HG03520 (cell line): ENCODE measurements around the gene CEP63.

Experiments used
- ATAC-seq: cut with Tn5 transposase; IDR thresholded peaks from one replicate; pipeline ENCODE4 v1.9.1; 2021; ENCODE audit warnings: mild to moderate bottlenecking, moderate library complexity; ENCODE audit not compliant: unreplicated experiment

Gene CEP63

GRCh38 chr3:134466331-134466730 is 19.5 kb upstream of the CEP63 start:
- no peak for ATAC-seq

- ATAC-seq, result no peak
These were observed 17.3 kb upstream of the CEP63 start for GRCh38 chr3:134468519-134468918.

GRCh38 chr3:134471521-134472193 is 14.2 kb upstream of the CEP63 start:
- ATAC-seq, result no peak

- ATAC-seq, result no peak
These were observed 13.0 kb upstream of the CEP63 start for GRCh38 chr3:134472831-134473230.

- ATAC-seq, result no peak
These were observed 11.8 kb upstream of the CEP63 start for GRCh38 chr3:134473868-134474546.

- no peak for ATAC-seq
These were observed 10.9 kb upstream of the CEP63 start for GRCh38 chr3:134474956-134475355.

GRCh38 chr3:134476306-134476705 is 9.6 kb upstream of the CEP63 start:
- no peak for ATAC-seq

- ATAC-seq, result no peak
These were observed 8.9 kb upstream of the CEP63 start for GRCh38 chr3:134477002-134477401.

- no peak for ATAC-seq
These were observed 7.9 kb upstream of the CEP63 start for GRCh38 chr3:134477938-134478337.

GRCh38 chr3:134480546-134480945 is 5.3 kb upstream of the CEP63 start:
- no peak for ATAC-seq

GRCh38 chr3:134481166-134481565 is 4.7 kb upstream of the CEP63 start:
- no peak for ATAC-seq

- ATAC-seq, result no peak
These were observed 3.2 kb upstream of the CEP63 start for GRCh38 chr3:134482622-134483021.

- no peak for ATAC-seq
These were observed 2.5 kb upstream of the CEP63 start for GRCh38 chr3:134483195-134483900.

GRCh38 chr3:134485075-134485717 is 661 bp upstream of the CEP63 start:
- ATAC-seq, result peak; percentile 7

GRCh38 chr3:134486577-134487041 is 752 bp downstream of the CEP63 start:
- ATAC-seq, result no peak

GRCh38 chr3:134487406-134487805 is 1.5 kb downstream of the CEP63 start:
- no peak for ATAC-seq

- ATAC-seq, result no peak
These were observed 8.6 kb downstream of the CEP63 start for GRCh38 chr3:134494495-134494894.

- ATAC-seq, result no peak
These were observed 10.1 kb downstream of the CEP63 start for GRCh38 chr3:134495980-134496379.

GRCh38 chr3:134496471-134497071 is 10.7 kb downstream of the CEP63 start:
- ATAC-seq, result no peak

- no peak for ATAC-seq
These were observed 17.4 kb downstream of the CEP63 start for GRCh38 chr3:134503266-134503665.

GRCh38 chr3:134504132-134504531 is 18.3 kb downstream of the CEP63 start:
- no peak for ATAC-seq
